OCI-LY7 (cell line): ENCODE results near the gene STK31. TPM values are rescaled to one million over a fixed set of nuclear protein-coding genes. Genes with fewer than 3 reads are reported as not detected.

ENCODE experiments used
- BruUV-seq: library from RNA; stranded (reverse); fragments of 400-500 nt; replicated peaks from 2 replicates; lab custom pipeline; 2021; lab: Mats Ljungman, UMichigan
- CTCF ChIA-PET: fragments of 300-600 bp; sonication (Branson Sonifier 250); formaldehyde crosslinking; loops from one replicate; lab custom pipeline; 2022; ENCODE audit warnings: antibody characterized with exemption; ENCODE audit not compliant: unreplicated experiment; lab: Charles Lee
- POLR2A ChIA-PET: fragments of 300-600 bp; sonication (Branson Sonifier 250); formaldehyde crosslinking; loops from one replicate; lab custom pipeline; 2022; ENCODE audit warnings: antibody characterized with exemption; lab: Charles Lee
- DNase-seq: peaks from one replicate; pipeline ENCODE4 v3.0.0-alpha.2; 2015; ENCODE audit warnings: low spot score
- H2AFZ ChIP-seq: fragments of 200-600 bp; sonication (generic), shearing (Covaris generic); 2 replicates; pipeline ENCODE4 v1.6.1; 2014; ENCODE audit warnings: mild to moderate bottlenecking, antibody characterized with exemption, low read length, moderate library complexity
- H3K27ac ChIP-seq: fragments of 200-600 bp; sonication (generic); 2 replicates; pipeline ENCODE4 v1.5.1; 2014; ENCODE audit warnings: mixed run types, low read depth, mild to moderate bottlenecking, moderate library complexity, low read length, inconsistent platforms; ENCODE audit not compliant: poor library complexity, severe bottlenecking
- H3K36me3 ChIP-seq: fragments of 200-600 bp; sonication (generic); 2 replicates; pipeline ENCODE4 v1.6.1; 2014; ENCODE audit warnings: mild to moderate bottlenecking, antibody characterized with exemption, low read length, moderate library complexity, mixed read lengths; ENCODE audit not compliant: insufficient read depth
- H3K4me1 ChIP-seq: fragments of 200-600 bp; sonication (generic); 2 replicates; pipeline ENCODE4 v1.5.1; 2014; ENCODE audit warnings: mild to moderate bottlenecking, low read length; ENCODE audit not compliant: insufficient read depth, poor library complexity, severe bottlenecking
- H3K4me2 ChIP-seq: fragments of 200-600 bp; sonication (generic); 2 replicates; pipeline ENCODE4 v1.6.1; 2014; ENCODE audit warnings: mild to moderate bottlenecking, low read length
- H3K4me3 ChIP-seq: fragments of 200-600 bp; sonication (generic); 2 replicates; pipeline ENCODE4 v1.5.1; 2014; ENCODE audit warnings: mild to moderate bottlenecking, low read depth, low read length; ENCODE audit not compliant: poor library complexity, severe bottlenecking
- H3K79me2 ChIP-seq: fragments of 200-600 bp; sonication (generic); 2 replicates; pipeline ENCODE4 v1.6.1; 2016; ENCODE audit warnings: low read depth, mild to moderate bottlenecking, low read length, moderate library complexity, mixed read lengths; ENCODE audit not compliant: insufficient read depth
- H3K9me2 ChIP-seq: fragments of 200-600 bp; sonication (generic); 2 replicates; pipeline ENCODE4 v1.6.1; 2016; ENCODE audit warnings: mild to moderate bottlenecking, low read length, mixed read lengths; ENCODE audit not compliant: insufficient read depth
- H3K9me3 ChIP-seq: fragments of 200-600 bp; sonication (generic); 2 replicates; pipeline ENCODE4 v1.6.1; 2014; ENCODE audit warnings: mild to moderate bottlenecking, mixed run types, low read length, mixed read lengths
- H4K20me1 ChIP-seq: fragments of 200-600 bp; sonication (generic); 2 replicates; pipeline ENCODE4 v1.6.1; 2014; ENCODE audit warnings: mild to moderate bottlenecking, antibody characterized with exemption, low read length, moderate library complexity, mixed read lengths; ENCODE audit not compliant: insufficient read depth
- EZH2phosphoT487 ChIP-seq: fragments of 200-600 bp; sonication (generic); IDR thresholded peaks from 2 replicates; pipeline ENCODE4 v1.6.1; 2018; ENCODE audit warnings: low read depth, borderline replicate concordance, mild to moderate bottlenecking, mixed run types, antibody characterized with exemption, low read length, moderate library complexity, mixed read lengths
- intact Hi-C: fragments of 100-400 bp; cut with micrococcal nuclease; formaldehyde crosslinking; loops from one replicate; pipeline ENCODE4 v1.10.0; 2022; ENCODE audit not compliant: unreplicated experiment
- total RNA-seq, 2 experiments: library from RNA; depleted of rRNA in 1 of 2; stranded (reverse); fragments of >200 nt in 1 of 2; shearing (Covaris generic) in 1 of 2; gene quantifications; 2 replicates each; pipeline ENCODE4 v1.2.3, GENCODE V29; 2014 to 2022
- TF ChIP-seq, protein P1 (sequence below): fragments of 200-600 bp; sonication (generic); conservative IDR thresholded peaks from 2 replicates; pipeline ENCODE4 v1.5.1; 2014; ENCODE audit warnings: mild to moderate bottlenecking, antibody characterized with exemption, low read length, moderate library complexity, mixed read lengths

Gene STK31
- total RNA-seq, 2 experiments from 2014 or later: 0.28 to 0.40 TPM

DNA sequence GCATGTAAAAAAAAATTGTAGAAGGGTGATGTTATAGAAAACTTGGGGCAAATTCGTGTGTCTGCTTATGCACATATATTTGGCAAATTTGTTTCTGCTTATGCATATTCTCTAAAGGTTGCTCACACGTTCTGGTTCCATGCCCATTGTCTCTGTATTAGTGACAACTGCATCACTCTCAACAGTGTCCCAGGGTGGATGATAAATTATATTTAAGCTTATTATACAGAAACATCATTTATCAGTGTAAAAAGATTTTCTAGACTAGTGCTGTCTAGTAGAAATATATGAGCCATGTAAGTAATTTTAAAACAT is 4.1 kb downstream of the STK31 start:
- Histone ChIP-seq H3K4me3 (no peak overlapping the region), H3K79me2 (no peaks in the 10 kb centered on the region), H3K9me3 (no peaks in the 10 kb centered on the region), H2AFZ (no peak overlapping the region), H3K36me3 (no peaks in the 10 kb centered on the region), H3K9me2 (no peaks in the 10 kb centered on the region), H3K4me2 (no peak overlapping the region), H3K27ac (no peak overlapping the region), H3K4me1 (no peaks in the 10 kb centered on the region), H4K20me1 (no peaks in the 10 kb centered on the region)
- intact Hi-C loops: loop anchor here (5.0 kb wide), 4 partner anchors 62 to 452 kb away; no protein-coding TSS in a partner anchor
- BruUV-seq: no TSS peak
- DNase-seq: no peak
- ChIA-PET CTCF (no interaction called here), POLR2A (interaction anchor here (0.5 kb wide), 1 partner anchor 87 kb away, joined by 3 read pairs; no protein-coding TSS in a partner anchor)
- TF ChIP-seq, protein P1, sequence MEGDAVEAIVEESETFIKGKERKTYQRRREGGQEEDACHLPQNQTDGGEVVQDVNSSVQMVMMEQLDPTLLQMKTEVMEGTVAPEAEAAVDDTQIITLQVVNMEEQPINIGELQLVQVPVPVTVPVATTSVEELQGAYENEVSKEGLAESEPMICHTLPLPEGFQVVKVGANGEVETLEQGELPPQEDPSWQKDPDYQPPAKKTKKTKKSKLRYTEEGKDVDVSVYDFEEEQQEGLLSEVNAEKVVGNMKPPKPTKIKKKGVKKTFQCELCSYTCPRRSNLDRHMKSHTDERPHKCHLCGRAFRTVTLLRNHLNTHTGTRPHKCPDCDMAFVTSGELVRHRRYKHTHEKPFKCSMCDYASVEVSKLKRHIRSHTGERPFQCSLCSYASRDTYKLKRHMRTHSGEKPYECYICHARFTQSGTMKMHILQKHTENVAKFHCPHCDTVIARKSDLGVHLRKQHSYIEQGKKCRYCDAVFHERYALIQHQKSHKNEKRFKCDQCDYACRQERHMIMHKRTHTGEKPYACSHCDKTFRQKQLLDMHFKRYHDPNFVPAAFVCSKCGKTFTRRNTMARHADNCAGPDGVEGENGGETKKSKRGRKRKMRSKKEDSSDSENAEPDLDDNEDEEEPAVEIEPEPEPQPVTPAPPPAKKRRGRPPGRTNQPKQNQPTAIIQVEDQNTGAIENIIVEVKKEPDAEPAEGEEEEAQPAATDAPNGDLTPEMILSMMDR: no peak
- no peak for TF ChIP-seq EZH2phosphoT487

DNA sequence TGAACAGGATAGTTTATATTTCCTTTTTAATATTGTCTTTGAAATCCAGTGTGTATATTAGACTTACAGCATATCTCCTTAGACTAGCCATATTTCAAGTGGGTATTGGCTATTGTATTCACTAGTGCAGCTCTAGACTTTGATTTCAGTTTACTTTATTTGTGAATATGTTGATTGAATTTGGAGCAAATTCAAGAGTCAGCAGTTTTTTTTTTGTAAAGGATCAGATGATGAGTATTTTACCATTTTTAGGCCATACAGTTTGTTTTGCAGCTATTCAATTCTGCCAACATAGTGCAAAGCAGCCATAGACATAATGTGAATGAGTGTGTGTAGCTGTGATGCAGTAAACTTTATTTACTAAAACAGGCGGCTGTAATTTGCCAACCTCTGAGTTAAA is 4.6 kb downstream of the STK31 start:
- Histone ChIP-seq H3K36me3 (no peaks in the 10 kb centered on the region), H3K4me3 (no peak overlapping the region), H4K20me1 (no peaks in the 10 kb centered on the region), H3K4me2 (no peak overlapping the region), H3K79me2 (no peaks in the 10 kb centered on the region), H2AFZ (no peak overlapping the region), H3K9me2 (no peaks in the 10 kb centered on the region), H3K27ac (no peak overlapping the region), H3K4me1 (no peaks in the 10 kb centered on the region), H3K9me3 (no peaks in the 10 kb centered on the region)
- no TSS peak for BruUV-seq
- no peak for DNase-seq
- intact Hi-C loops: loop anchor here (5.0 kb wide), 4 partner anchors 62 to 452 kb away; no protein-coding TSS in a partner anchor
- no peak for TF ChIP-seq EZH2phosphoT487
- TF ChIP-seq, protein P1: no peak
- ChIA-PET CTCF (no interaction called here), POLR2A (interaction anchor here (0.5 kb wide), 1 partner anchor 88 kb away, joined by 3 read pairs; no protein-coding TSS in a partner anchor)

DNA sequence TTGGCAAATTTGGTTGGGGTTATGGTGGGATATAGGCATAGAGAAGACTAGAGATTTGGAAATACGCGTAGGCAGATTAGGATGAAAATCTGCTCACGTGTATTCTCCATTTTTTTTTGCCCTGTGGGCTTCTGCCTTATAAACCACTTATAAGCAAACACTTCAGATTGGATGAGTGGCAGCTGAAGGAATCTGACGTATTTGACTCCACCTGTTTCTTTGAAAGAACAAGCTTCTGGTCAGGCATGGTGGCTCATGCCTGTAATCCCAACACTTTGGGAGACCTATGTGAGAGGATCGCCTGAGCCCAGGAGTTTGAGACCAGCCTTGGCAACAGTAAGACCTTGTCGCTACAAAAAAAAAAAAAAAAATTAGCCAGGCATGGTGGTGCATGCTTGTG is 5.1 kb downstream of the STK31 start:
- no peak for DNase-seq
- Histone ChIP-seq H3K36me3 (no peaks in the 10 kb centered on the region), H3K9me2 (no peaks in the 10 kb centered on the region), H3K4me1 (no peaks in the 10 kb centered on the region), H2AFZ (no peak overlapping the region), H4K20me1 (no peaks in the 10 kb centered on the region), H3K9me3 (no peaks in the 10 kb centered on the region), H3K4me2 (no peak overlapping the region), H3K4me3 (no peak overlapping the region), H3K79me2 (no peaks in the 10 kb centered on the region), H3K27ac (no peak overlapping the region)
- POLR2A ChIA-PET: no interaction called here
- CTCF ChIA-PET: no interaction called here
- intact Hi-C loops: no loop called here
- no TSS peak for BruUV-seq
- TF ChIP-seq EZH2phosphoT487: no peak
- TF ChIP-seq, protein P1: no peak
